HG03025 (cell line): ENCODE data around the gene ATP6V0A4.
"Not testable (repeated sequence)": the region's sequence is repeated elsewhere in the genome, so short reads cannot be mapped to it uniquely, and the experiment has no call there.

Experiments
- ATAC-seq: cut with Tn5 transposase; IDR thresholded peaks from one replicate; pipeline ENCODE4 v1.9.1; 2021; ENCODE audit warnings: mild to moderate bottlenecking, moderate library complexity; ENCODE audit not compliant: unreplicated experiment, low FRiP score

ATP6V0A4 gene

GRCh38 chr7:138797715-138798320 is at the start of gene ATP6V0A4, which contains the start of gene TMEM213:
Gene ATP6V0A4 (minus strand): TSS chr7:138798196. CDS start chr7:138771247, 26,949 bp downstream.
Gene TMEM213 (plus strand): TSS chr7:138797994. CDS start chr7:138798105, 111 bp downstream.
- no peak for ATAC-seq

DNA sequence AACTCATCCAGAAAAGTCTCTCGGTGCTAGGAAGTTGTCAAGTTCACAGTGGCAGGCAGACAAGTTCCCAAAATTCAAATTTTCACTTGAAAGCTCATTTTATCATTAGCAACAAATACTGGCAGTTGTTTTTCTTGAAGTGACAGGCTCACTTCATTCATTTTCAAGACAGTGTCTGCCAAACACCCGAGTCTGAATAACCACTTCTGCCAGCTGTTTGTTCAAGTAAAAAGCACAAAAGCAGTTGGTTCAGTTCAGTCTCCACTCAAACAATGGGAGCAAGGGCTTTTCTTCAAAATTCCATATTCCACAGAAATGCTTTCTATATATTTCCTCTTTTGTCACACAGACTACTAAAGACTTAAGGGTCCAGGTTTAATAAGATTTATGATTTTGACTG is 47.7 kb upstream of the ATP6V0A4 start:
- no peak for ATAC-seq

DNA sequence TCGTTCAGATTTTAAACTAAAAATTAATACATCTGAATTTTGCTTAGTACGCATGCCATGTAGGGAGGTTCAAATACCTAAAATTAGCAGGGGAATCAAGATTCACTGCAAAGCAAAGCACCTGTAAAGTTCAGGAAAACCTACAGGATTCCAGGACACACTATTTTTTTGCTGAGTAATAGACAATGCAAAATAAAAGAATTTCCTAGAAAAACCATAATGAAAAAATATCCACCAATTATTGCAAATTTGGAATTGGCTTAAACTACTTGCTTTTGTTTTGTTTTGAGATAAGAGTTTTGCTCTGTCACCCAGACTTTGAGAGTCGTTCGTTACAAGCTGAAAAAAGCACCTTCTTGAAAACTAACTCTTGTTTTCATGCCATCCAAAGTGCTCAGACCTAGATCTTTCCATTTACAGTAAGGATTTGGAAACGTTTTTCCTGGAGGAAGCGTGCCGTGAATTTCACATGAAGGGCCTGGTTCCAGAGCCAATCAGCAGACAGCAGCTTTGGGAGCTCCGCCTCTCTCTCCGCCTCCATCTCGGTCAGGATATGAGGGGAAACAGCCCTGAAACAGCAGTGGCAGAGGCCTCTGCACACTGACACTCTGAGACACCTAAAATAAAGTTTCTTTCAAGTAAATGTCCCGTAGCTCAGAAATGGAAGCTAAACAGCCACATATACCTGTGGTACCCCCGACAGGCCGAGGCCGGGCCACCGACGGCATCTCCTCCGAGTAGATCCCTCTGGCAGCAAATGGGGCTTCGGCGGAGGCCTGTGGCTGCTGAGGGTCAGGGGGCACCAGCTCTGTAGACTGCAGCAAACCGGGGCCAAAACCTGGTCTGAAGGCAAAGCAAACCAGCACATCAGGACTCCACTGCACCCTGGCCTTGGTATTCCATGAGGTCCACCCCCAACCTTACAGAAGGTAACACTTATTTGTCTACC is 45.9 kb upstream of the ATP6V0A4 start:
- no peak for ATAC-seq

- ATAC-seq = no peak
Observed at GRCh38 chr7:138842111-138842510, 44.1 kb upstream of the ATP6V0A4 start.

DNA sequence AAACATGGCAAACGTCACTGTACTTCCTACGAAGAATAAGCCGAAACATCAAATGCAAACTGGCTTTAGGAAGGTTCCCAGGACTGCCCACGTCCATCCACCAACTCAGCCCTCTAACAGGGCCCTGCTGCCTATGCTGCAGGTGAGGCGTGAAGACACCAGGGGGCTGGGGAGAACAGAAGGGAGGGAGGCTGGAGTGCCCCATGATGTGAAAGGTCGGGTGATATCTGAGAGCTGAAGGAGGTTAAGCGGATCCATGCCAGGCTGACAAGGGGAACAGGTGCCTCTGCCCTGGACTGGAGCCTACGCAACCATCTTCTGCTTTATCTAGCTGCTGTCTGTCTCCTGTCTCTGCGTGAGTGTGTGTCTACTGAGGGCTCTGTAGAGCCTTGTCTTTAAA is 40.2 kb upstream of the ATP6V0A4 start:
- no peak for ATAC-seq

DNA sequence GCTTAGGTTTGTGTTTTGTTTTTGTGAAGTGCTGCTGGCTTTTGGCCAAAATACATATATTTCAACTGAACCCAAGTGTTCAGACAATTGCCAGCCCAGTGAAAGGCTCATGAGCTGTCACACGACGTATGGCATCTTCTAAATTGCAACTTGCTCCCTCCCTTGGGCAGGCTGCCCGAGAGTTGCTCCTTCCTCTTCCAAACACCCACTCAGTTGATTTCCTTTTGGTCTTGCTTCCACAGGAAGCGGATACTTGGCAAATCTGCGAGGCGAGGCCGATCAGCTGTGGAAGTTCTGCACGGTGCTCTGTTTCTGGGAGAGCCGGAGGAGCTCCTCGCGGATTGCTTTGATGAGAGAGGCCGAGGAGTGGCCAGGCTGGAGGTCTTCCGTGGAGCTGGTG is 39.6 kb upstream of the ATP6V0A4 start:
- no peak for ATAC-seq

DNA sequence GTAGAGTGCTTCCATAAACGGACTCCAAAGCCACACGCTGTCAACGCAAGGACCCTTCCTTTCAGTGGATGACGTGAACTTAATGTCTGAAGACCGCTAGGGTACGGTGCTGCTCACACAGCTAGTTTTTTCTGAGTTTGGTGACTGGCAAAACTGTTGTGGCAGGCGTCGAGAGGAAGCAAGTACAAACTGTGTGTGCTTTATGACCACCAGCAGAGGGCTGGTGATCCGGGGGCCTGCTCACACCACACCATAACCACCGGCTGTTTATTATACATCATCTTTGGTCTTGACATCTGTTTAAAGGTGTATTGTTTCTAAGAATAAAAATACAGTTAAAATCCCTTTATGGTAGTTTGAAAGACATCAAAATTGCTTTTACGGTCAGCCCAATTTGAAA is 37.1 kb upstream of the ATP6V0A4 start:
- ATAC-seq = no peak

DNA sequence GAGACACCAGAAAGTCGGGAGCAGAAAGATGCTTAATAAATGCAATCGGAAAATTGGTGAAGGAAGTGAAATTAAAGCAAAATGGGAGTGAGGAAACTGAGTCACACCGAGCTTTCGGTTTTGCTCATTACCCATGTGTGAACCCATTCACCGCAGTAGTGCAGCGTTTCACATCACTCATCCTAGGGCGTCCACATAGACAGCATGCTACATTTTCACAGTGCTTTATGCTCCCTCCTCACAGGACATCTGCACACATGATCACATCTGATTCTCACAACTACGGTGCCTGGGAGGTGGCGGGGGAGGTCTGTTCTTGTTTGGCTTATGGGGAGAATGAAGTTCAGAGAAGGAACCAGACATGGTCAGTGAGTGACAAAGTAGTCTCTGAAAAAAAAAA is 36.6 kb upstream of the ATP6V0A4 start:
- no peak for ATAC-seq

- ATAC-seq = no peak
Observed at GRCh38 chr7:138833596-138833995, 35.6 kb upstream of the ATP6V0A4 start.

GRCh38 chr7:138832966-138833365 is 35.0 kb upstream of the ATP6V0A4 start:
- ATAC-seq = no peak

GRCh38 chr7:138829335-138829734 is 31.3 kb upstream of the ATP6V0A4 start:
- no peak for ATAC-seq

DNA sequence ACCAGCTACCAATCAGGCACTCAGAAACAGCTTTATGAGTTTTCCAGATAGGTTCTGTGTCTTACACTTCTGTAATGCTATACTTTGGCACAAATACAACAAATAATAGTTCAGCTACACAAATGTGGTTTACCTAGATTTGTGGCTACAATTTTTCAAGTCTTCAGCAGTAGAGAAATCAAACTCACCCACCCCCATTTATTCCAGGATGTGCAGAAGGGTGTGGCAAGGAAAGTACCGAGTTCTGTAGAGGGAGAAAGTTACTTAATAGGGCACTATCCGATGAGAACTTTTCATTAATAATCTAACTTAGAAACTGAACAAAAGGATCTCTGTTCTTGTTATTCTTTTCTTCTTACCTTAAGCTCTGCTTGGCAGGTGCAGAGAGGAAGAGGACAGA is 30.3 kb upstream of the ATP6V0A4 start:
- no peak for ATAC-seq

- ATAC-seq = no peak
Observed at GRCh38 chr7:138825049-138825721, 27.2 kb upstream of the ATP6V0A4 start.

GRCh38 chr7:138822867-138823535 is 25.0 kb upstream of the ATP6V0A4 start:
- no peak for ATAC-seq

- ATAC-seq = no peak
Observed at GRCh38 chr7:138821912-138822311, 23.9 kb upstream of the ATP6V0A4 start.

- ATAC-seq = no peak
Observed at GRCh38 chr7:138819625-138820024, 21.6 kb upstream of the ATP6V0A4 start.

DNA sequence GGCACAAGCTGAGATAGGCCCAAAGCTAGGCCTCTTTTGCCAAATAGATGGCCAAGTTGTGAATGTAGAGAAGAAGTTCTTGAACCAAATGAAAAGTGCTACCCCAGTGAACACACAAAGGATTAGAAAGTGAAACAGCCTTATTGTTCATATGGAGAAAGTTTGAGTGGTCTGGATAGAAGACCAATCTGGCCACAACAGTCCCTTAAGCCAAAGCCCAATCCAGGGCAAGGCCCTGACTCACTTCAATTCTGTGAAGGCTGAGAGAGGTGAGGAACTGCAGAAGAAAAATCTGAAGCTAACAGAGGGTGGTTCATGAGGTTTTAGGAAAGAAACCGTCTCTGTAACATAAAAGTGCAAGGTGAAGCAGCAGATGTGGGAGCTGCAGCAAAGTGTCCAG is 18.7 kb upstream of the ATP6V0A4 start:
- no peak for ATAC-seq

GRCh38 chr7:138814816-138815332 is 16.9 kb upstream of the ATP6V0A4 start:
- no peak for ATAC-seq

GRCh38 chr7:138813945-138814344 is 15.9 kb upstream of the ATP6V0A4 start:
- no peak for ATAC-seq

DNA sequence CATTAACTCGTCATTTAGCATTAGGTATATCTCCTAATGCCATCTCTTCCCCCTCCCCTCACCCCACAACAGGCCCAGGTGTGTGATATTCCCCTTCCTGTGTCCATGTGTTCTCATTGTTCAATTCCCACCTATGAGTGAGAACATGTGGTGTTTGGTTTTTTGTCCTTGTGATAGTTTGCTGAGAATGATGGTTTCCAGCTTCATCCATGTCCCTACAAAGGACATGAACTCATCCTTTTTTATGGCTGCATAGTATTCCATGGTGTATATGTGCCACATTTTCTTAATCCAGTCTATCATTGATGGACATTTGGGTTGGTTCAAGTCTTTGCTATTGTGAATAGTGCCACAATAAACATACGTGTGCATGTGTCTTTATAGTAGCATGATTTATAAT is 13.3 kb upstream of the ATP6V0A4 start:
- not testable (repeated sequence) for ATAC-seq
